ENCODE data around the gene ASTN1.

Gene ASTN1

DNA sequence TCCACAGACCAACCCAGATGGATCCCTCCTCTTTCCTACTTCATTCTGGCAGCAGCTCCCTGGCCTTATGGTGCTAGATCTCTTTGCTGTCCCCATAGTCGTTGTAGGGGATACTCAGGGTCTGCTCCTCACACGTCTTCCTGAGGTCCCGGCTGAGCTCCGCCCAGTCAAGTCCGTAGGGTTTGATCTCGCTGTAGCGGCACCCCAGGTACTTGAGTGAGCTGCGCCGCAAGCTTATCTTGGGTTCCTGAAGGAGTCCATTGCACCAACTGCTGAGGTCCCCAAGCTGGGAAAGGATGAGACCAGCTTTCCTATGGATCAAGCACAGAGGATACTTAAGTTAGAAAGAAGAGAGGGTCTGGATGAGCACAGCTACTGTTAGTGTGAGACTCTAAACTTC is 300.3 kb downstream of the ASTN1 start:
- TF ChIP-seq FOXP2 (optimal IDR thresholded peaks at IDR 0.05; ENCODE audit: borderline replicate concordance, extremely low read depth, extremely low read length, insufficient read depth) (no peak), POLR2AphosphoS5 (IDR thresholded peaks at IDR 0.05; ENCODE audit: low read depth, low read length) (no peak), SIN3A (IDR thresholded peaks at IDR 0.05; ENCODE audit: borderline replicate concordance, insufficient read depth, low read length) (no peak), TAF1 (IDR thresholded peaks at IDR 0.05; ENCODE audit: borderline replicate concordance, insufficient read depth, low read length) (no peak)
- TF ChIP-seq, protein P1, sequence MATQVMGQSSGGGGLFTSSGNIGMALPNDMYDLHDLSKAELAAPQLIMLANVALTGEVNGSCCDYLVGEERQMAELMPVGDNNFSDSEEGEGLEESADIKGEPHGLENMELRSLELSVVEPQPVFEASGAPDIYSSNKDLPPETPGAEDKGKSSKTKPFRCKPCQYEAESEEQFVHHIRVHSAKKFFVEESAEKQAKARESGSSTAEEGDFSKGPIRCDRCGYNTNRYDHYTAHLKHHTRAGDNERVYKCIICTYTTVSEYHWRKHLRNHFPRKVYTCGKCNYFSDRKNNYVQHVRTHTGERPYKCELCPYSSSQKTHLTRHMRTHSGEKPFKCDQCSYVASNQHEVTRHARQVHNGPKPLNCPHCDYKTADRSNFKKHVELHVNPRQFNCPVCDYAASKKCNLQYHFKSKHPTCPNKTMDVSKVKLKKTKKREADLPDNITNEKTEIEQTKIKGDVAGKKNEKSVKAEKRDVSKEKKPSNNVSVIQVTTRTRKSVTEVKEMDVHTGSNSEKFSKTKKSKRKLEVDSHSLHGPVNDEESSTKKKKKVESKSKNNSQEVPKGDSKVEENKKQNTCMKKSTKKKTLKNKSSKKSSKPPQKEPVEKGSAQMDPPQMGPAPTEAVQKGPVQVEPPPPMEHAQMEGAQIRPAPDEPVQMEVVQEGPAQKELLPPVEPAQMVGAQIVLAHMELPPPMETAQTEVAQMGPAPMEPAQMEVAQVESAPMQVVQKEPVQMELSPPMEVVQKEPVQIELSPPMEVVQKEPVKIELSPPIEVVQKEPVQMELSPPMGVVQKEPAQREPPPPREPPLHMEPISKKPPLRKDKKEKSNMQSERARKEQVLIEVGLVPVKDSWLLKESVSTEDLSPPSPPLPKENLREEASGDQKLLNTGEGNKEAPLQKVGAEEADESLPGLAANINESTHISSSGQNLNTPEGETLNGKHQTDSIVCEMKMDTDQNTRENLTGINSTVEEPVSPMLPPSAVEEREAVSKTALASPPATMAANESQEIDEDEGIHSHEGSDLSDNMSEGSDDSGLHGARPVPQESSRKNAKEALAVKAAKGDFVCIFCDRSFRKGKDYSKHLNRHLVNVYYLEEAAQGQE (IDR thresholded peaks at IDR 0.05; ENCODE audit: insufficient read depth in 1 of 2, low read depth in 2 of 2, low read length in 2 of 2): no peak

DNA sequence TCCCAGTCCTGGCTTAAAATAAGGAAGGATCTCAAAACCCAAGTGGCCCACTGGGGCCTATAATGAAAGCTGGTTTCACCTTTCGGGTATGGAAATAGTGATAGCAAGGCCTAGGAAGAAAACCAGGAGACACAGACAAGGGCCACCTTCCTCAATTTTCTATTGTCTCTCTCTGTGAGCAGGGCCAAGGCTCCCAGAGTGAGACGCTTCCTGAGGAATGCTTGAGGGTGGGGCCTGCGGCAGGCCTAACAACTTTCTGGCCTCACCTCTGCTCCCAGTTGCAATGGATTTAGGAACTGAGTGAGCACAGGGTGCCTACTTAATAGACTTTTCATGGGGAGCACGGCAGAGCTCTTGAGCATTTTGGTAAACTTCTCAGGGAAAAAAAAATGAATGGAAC is 300.9 kb downstream of the ASTN1 start:
- TF ChIP-seq POLR2AphosphoS5 (IDR thresholded peaks at IDR 0.05; ENCODE audit: low read depth, low read length) (no peak), FOXP2 (optimal IDR thresholded peaks at IDR 0.05; ENCODE audit: borderline replicate concordance, extremely low read depth, extremely low read length, insufficient read depth) (no peak)

DNA sequence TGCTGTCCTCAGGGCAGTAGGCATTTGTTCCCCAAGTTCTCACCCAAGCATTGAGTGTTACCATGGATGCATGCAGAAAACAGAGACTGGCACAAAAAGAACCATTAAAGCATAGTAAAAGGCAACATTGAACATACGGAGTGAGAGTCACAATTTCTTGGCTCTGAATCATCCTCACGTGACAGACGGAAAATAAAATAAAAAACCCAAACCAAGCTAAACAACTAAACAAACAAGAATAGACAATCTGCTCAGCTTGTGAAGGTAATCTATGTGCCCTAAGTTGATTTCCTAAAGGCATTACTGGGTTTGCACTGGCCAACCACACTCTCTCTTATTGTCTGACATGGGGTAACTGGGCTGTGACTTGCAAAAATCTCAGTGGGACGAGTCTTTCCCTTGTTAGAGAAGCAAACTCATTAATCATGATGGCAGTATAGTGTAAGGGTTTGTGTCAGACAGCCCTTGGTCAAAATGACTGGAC is 306.0 kb downstream of the ASTN1 start:
- no peak for TF ChIP-seq FOXP2 (optimal IDR thresholded peaks at IDR 0.05; ENCODE audit: borderline replicate concordance, extremely low read depth, extremely low read length, insufficient read depth)

DNA sequence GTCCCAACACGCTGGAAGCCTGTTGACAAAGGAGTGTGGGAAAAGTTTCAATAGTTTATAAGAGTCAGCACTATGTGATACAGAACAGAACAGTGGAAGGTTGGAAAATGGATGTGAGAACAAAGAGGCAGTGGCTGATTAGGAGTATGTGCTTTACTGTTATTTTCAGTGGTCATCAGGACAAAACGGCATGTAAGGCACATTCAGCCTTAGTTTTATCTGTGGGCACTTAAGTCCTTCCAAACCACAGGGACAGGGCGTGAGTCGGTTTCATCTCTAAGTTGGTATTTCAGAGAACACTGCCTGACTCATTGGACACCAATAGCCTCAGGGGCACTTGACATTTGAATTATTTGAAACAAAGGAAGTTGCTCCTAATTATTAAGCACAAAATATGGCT is 306.9 kb downstream of the ASTN1 start:
- TF ChIP-seq SIN3A (IDR thresholded peaks at IDR 0.05; ENCODE audit: borderline replicate concordance, insufficient read depth, low read length): no peak
- no peak for TF ChIP-seq TAF1 (IDR thresholded peaks at IDR 0.05; ENCODE audit: borderline replicate concordance, insufficient read depth, low read length)
- TF ChIP-seq FOXP2 (optimal IDR thresholded peaks at IDR 0.05; ENCODE audit: borderline replicate concordance, extremely low read depth, extremely low read length, insufficient read depth): no peak
- TF ChIP-seq, protein P1 (IDR thresholded peaks at IDR 0.05; ENCODE audit: insufficient read depth in 1 of 2, low read depth in 2 of 2, low read length in 2 of 2): no peak
- TF ChIP-seq POLR2AphosphoS5 (IDR thresholded peaks at IDR 0.05; ENCODE audit: low read depth, low read length): no peak

DNA sequence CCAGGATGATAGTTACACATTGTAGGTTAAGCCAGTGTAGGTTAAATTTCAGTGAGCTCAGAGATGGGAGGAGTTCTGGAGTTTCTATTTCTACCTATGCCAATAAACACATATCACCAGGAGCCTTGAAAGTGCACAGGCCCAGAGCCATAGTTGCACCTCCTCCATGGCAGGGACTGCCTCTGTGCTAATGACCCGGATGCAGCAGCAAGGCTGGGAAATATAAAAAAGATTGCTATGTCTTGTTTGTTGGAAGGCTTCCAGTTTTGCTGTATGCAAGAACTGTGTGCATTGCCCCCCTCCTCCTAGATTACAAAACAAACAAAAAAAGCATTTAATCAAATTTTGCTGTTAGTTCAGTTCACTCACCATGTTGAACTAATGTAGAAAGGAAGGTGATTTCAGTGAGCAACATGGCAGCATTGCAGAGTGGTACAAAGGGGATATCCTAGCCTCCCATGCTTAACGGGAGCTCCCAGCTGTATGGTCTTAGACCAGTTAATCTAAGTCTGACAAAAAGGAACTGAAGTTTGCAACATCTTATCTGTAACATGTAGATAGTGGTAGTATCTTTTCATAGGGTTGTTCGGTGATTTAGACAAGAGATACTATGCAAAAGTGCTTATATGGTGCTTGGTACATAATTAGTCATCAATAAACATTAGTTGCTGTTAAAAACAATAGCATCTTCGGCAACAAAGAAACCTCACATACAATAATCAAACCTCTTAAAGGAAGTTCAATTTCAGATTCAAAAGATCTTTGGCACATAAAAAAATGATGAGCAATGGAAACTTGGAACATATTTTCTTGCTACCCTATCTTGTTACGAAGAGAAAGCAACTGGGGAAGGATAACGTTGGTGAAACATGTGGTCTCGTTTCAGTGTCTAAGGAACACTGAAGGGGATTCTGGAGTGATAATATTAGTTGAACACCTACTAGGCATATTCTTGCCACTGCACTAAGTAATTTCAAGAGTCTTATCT is 309.5 kb downstream of the ASTN1 start:
- TF ChIP-seq FOXP2 (optimal IDR thresholded peaks at IDR 0.05; ENCODE audit: borderline replicate concordance, extremely low read depth, extremely low read length, insufficient read depth) (no peak), SIN3A (IDR thresholded peaks at IDR 0.05; ENCODE audit: borderline replicate concordance, insufficient read depth, low read length) (no peak), POLR2AphosphoS5 (IDR thresholded peaks at IDR 0.05; ENCODE audit: low read depth, low read length) (no peak), TAF1 (IDR thresholded peaks at IDR 0.05; ENCODE audit: borderline replicate concordance, insufficient read depth, low read length) (no peak)
- TF ChIP-seq, protein P1 (IDR thresholded peaks at IDR 0.05; ENCODE audit: insufficient read depth in 1 of 2, low read depth in 2 of 2, low read length in 2 of 2): no peak

DNA sequence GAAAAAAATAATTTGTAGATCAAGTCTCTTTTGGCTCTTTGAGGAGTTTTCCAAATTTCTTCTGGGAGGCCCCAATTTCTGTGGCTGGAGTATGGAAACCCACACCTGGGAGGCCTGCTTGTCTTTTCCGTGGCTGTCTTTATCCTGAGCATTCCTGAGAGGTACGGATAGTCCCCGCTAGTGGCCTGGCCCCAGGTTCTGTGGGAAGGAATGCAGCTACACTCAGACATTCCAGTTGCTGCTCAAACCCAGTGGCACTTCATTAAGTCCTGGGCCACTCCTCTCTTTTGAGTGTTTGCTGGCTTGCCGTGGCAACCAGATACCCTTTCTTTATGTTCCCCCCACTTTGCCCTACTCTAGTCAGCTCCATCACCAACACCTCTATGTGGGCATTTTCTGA is 310.4 kb downstream of the ASTN1 start:
- TF ChIP-seq, protein P1 (IDR thresholded peaks at IDR 0.05; ENCODE audit: insufficient read depth in 1 of 2, low read depth in 2 of 2, low read length in 2 of 2): no peak
- TF ChIP-seq TAF1 (IDR thresholded peaks at IDR 0.05; ENCODE audit: borderline replicate concordance, insufficient read depth, low read length) (no peak), SIN3A (IDR thresholded peaks at IDR 0.05; ENCODE audit: borderline replicate concordance, insufficient read depth, low read length) (no peak), POLR2AphosphoS5 (IDR thresholded peaks at IDR 0.05; ENCODE audit: low read depth, low read length) (no peak), FOXP2 (optimal IDR thresholded peaks at IDR 0.05; ENCODE audit: borderline replicate concordance, extremely low read depth, extremely low read length, insufficient read depth) (no peak)
